Neural cell (in vitro differentiated cells): ENCODE results near the gene CTU1.

Source experiments
- CTCF ChIP-seq: fragments of 450-650 bp; IDR thresholded peaks from 2 replicates; pipeline ENCODE4 v1.5.1; 2014; ENCODE audit warnings: antibody characterized with exemption, mild to moderate bottlenecking, moderate library complexity; ENCODE audit not compliant: poor library complexity, severe bottlenecking
- EP300 ChIP-seq: fragments of 450-650 bp; conservative IDR thresholded peaks from 2 replicates; pipeline ENCODE4 v1.6.1; 2014; ENCODE audit warnings: antibody characterized with exemption, mild to moderate bottlenecking, moderate library complexity; ENCODE audit not compliant: poor library complexity, severe bottlenecking
- EZH2 ChIP-seq: fragments of 200-600, 300-800 bp; shearing (Covaris generic), sonication (generic); IDR thresholded peaks from 2 replicates; pipeline ENCODE4 v1.6.1; 2014; ENCODE audit warnings: antibody characterized with exemption, low read length, borderline replicate concordance, mild to moderate bottlenecking; ENCODE audit not compliant: insufficient read depth, poor library complexity, severe bottlenecking
- MXI1 ChIP-seq: fragments of 450-650 bp; conservative IDR thresholded peaks from 2 replicates; pipeline ENCODE4 v1.6.1; 2014; ENCODE audit warnings: antibody characterized with exemption, mild to moderate bottlenecking; ENCODE audit not compliant: poor library complexity, severe bottlenecking
- POLR2AphosphoS5 ChIP-seq: IDR thresholded peaks from 2 replicates; pipeline ENCODE4 v1.6.1; 2012
- RAD21 ChIP-seq: fragments of 450-650 bp; conservative IDR thresholded peaks from 2 replicates; pipeline ENCODE4 v1.6.1; 2014; ENCODE audit warnings: antibody characterized with exemption, mild to moderate bottlenecking, moderate library complexity
- TAF1 ChIP-seq: IDR thresholded peaks from 2 replicates; pipeline ENCODE4 v1.6.1; 2012; ENCODE audit warnings: low read depth
- TF ChIP-seq, protein P1 (sequence below): IDR thresholded peaks from 2 replicates; pipeline ENCODE4 v1.6.1; 2012; ENCODE audit warnings: borderline replicate concordance

GRCh38 chr19:51110666-51110971 is 2.4 kb upstream of the CTU1 start:
- TF ChIP-seq CTCF (no peak), POLR2AphosphoS5 (no peak), TAF1 (no peak), EP300 (no peak), MXI1 (no peak), EZH2 (no peak), RAD21 (no peak)
- TF ChIP-seq, protein P1, sequence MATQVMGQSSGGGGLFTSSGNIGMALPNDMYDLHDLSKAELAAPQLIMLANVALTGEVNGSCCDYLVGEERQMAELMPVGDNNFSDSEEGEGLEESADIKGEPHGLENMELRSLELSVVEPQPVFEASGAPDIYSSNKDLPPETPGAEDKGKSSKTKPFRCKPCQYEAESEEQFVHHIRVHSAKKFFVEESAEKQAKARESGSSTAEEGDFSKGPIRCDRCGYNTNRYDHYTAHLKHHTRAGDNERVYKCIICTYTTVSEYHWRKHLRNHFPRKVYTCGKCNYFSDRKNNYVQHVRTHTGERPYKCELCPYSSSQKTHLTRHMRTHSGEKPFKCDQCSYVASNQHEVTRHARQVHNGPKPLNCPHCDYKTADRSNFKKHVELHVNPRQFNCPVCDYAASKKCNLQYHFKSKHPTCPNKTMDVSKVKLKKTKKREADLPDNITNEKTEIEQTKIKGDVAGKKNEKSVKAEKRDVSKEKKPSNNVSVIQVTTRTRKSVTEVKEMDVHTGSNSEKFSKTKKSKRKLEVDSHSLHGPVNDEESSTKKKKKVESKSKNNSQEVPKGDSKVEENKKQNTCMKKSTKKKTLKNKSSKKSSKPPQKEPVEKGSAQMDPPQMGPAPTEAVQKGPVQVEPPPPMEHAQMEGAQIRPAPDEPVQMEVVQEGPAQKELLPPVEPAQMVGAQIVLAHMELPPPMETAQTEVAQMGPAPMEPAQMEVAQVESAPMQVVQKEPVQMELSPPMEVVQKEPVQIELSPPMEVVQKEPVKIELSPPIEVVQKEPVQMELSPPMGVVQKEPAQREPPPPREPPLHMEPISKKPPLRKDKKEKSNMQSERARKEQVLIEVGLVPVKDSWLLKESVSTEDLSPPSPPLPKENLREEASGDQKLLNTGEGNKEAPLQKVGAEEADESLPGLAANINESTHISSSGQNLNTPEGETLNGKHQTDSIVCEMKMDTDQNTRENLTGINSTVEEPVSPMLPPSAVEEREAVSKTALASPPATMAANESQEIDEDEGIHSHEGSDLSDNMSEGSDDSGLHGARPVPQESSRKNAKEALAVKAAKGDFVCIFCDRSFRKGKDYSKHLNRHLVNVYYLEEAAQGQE: no peak
